ENCODE data around the gene PLA2G2C.

The PLA2G2C gene

GRCh38 chr1:20187813-20188454 is 1.6 kb upstream of the PLA2G2C start:
- peaks cover 7% of the 10 kb centered on the region for H3K27me3 ChIP-seq (replicated peaks; ENCODE audit: control insufficient read depth, insufficient read depth, low read length)
- TF ChIP-seq CTCF (IDR thresholded peaks at IDR 0.05; ENCODE audit: insufficient read depth, low read length, poor library complexity, severe bottlenecking) = no peak
- H3K4me3 ChIP-seq (replicated peaks; ENCODE audit: low read depth, low read length) = no peak overlapping the region
- no peaks in the 10 kb centered on the region for H3K36me3 ChIP-seq (ENCODE audit: control insufficient read depth, insufficient read depth, low read length)
- DNase-seq (ENCODE audit: extremely low read depth, insufficient read length) = no peak

- no peak for TF ChIP-seq CTCF (IDR thresholded peaks at IDR 0.05; ENCODE audit: insufficient read depth, low read length, poor library complexity, severe bottlenecking)
- Histone ChIP-seq H3K36me3 (ENCODE audit: control insufficient read depth, insufficient read depth, low read length) (no peaks in the 10 kb centered on the region), H3K27me3 (replicated peaks; ENCODE audit: control insufficient read depth, insufficient read depth, low read length) (peaks cover 6% of the 10 kb centered on the region), H3K4me3 (replicated peaks; ENCODE audit: low read depth, low read length) (no peak overlapping the region)
- no peak for DNase-seq (ENCODE audit: extremely low read depth, insufficient read length)
Measured at GRCh38 chr1:20187103-20187812, 940 bp upstream of the PLA2G2C start.

DNA sequence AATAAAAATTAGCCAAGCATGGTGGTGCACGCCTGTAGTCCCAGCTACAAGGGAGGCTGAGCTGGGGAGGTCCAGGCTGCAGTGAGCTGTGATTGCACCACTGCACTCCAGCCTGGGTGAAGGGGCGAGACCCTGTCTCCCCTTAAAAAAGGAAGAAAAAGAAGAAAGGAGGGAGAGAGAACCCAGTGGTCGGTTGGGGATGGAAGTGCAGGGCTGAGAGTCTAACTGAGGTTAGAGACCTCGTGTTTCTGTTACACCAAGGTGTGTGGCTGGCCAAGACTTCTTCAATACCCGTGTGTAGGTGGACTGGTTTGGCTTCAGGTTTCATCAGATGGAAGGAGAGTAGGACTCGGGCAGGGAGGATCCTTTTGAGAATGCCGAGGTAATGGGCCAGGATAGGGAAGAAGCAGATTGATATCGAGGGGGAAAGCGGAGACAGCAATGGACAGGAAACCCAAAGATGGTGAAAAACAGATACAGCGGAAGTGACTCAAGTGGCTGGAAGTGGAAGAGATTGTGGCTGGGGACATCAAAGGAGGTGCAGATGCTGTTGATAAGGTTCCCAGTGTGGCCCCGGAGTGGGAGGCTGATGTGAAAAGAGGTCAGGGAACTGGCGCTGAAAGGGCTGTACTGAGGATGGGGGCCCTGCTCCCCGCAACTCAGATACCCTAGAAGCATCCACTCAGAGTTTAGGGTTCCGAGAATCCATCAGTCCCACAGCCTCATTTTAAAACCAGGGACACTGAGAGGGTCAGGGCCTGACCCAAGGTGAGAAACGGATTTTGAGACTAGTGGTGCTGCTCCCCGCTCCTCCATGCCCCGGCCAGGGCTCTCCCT is 1.1 kb downstream of the PLA2G2C start:
- Histone ChIP-seq H3K4me3 (replicated peaks; ENCODE audit: low read depth, low read length) (no peak overlapping the region), H3K27me3 (replicated peaks; ENCODE audit: control insufficient read depth, insufficient read depth, low read length) (peaks cover 3% of the 10 kb centered on the region), H3K36me3 (ENCODE audit: control insufficient read depth, insufficient read depth, low read length) (no peaks in the 10 kb centered on the region)
- TF ChIP-seq CTCF (IDR thresholded peaks at IDR 0.05; ENCODE audit: insufficient read depth, low read length, poor library complexity, severe bottlenecking) = no peak
- DNase-seq (ENCODE audit: extremely low read depth, insufficient read length) = no peak

DNA sequence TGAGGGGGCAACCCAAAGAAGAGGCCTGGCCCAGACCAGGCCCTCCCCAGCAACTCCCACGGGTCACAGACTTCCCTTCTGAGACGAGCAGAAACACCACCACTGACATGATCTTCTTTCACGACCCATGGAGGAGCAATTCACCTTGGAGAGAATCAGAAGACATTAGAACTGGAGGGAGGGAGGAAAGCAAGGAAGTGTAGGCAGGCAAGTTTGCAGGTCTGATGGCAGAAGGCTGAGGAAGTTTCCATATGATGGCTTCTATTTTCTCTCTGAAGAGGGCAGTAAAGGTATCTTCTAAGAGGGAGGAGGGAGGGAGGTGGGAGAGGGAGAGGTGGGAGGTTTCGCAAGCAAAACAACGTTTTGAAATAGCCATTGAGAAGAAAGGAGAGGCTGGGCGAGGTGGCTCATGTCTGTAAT is 1.8 kb downstream of the PLA2G2C start:
- Histone ChIP-seq H3K4me3 (replicated peaks; ENCODE audit: low read depth, low read length) (no peak overlapping the region), H3K27me3 (replicated peaks; ENCODE audit: control insufficient read depth, insufficient read depth, low read length) (peaks cover 3% of the 10 kb centered on the region), H3K36me3 (ENCODE audit: control insufficient read depth, insufficient read depth, low read length) (no peaks in the 10 kb centered on the region)
- DNase-seq (ENCODE audit: extremely low read depth, insufficient read length) = no peak
- TF ChIP-seq CTCF (IDR thresholded peaks at IDR 0.05; ENCODE audit: insufficient read depth, low read length, poor library complexity, severe bottlenecking) = no peak

DNA sequence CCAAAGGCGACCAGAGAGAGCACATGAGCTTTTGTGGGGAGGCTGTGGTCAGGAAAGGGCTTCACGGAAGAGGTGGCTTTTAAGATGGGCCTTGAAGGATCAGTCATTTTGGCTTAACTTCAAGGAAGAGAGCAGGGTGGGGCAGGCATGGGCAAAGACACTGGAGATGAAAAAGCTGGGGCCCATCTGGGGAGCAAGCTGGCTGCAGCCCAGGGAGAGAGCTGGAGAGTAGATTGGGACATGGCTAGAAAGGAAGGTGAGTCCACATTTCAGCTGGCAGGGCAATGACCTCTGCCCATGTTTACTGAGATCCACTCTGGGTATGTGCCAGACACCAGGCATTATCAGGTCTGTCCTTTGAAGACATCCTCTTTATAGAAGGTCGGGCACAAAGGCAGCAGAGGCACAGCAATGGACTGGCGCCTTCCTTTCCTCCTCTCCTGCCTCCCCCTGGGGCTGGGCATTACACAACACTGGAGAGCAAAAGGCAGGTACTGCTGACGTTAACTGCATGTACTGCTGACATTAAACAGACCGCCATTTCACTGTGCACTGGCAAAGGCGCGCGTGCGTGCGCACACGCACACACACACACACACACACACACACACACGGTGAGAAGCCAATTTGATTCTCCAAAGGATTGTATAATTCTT is 2.6 kb downstream of the PLA2G2C start:
- TF ChIP-seq CTCF (IDR thresholded peaks at IDR 0.05; ENCODE audit: insufficient read depth, low read length, poor library complexity, severe bottlenecking) = no peak
- Histone ChIP-seq H3K27me3 (replicated peaks; ENCODE audit: control insufficient read depth, insufficient read depth, low read length) (peaks cover 2% of the 10 kb centered on the region), H3K36me3 (ENCODE audit: control insufficient read depth, insufficient read depth, low read length) (no peaks in the 10 kb centered on the region), H3K4me3 (replicated peaks; ENCODE audit: low read depth, low read length) (no peak overlapping the region)
- DNase-seq (ENCODE audit: extremely low read depth, insufficient read length) = no peak
